IMR-90 (cell line): ENCODE data around the gene AGPAT1.
"Not testable (repeated sequence)": the region's sequence is repeated elsewhere in the genome, so short reads cannot be mapped to it uniquely, and the experiment has no call there.

ENCODE experiments used
- BHLHE40 ChIP-seq: fragments of 150-350 bp; IDR thresholded peaks from 2 replicates; pipeline ENCODE4 v1.6.1; 2016; ENCODE audit warnings: mild to moderate bottlenecking, low read depth, low read length
- CHD1 ChIP-seq: IDR thresholded peaks from 2 replicates; pipeline ENCODE4 v1.6.1; 2012; ENCODE audit warnings: low read depth, low read length, improper control_type of control experiment
- CTCF ChIP-seq: conservative IDR thresholded peaks from 2 replicates; pipeline ENCODE4 v1.5.1; 2012; ENCODE audit warnings: mild to moderate bottlenecking, low read depth, low read length, improper control_type of control experiment
- ELK1 ChIP-seq: fragments of 150-350 bp; IDR thresholded peaks from 2 replicates; pipeline ENCODE4 v1.6.1; 2016; ENCODE audit warnings: low read depth, mild to moderate bottlenecking, low read length, moderate library complexity, borderline replicate concordance
- FOS ChIP-seq: fragments of 150-350 bp; IDR thresholded peaks from 2 replicates; pipeline ENCODE4 v1.6.1; 2016; ENCODE audit warnings: low read depth, low read length
- POLR2A ChIP-seq: IDR thresholded peaks from 2 replicates; pipeline ENCODE4 v1.6.1; 2012; ENCODE audit warnings: mild to moderate bottlenecking, low read depth, low read length
- RCOR1 ChIP-seq: IDR thresholded peaks from 2 replicates; pipeline ENCODE4 v1.6.1; 2012; ENCODE audit warnings: mild to moderate bottlenecking, low read length, improper control_type of control experiment; ENCODE audit not compliant: insufficient replicate concordance
- USF2 ChIP-seq: fragments of 150-350 bp; IDR thresholded peaks from 2 replicates; pipeline ENCODE4 v1.6.1; 2017; ENCODE audit warnings: mild to moderate bottlenecking, antibody characterized with exemption, low read length, low read depth

DNA sequence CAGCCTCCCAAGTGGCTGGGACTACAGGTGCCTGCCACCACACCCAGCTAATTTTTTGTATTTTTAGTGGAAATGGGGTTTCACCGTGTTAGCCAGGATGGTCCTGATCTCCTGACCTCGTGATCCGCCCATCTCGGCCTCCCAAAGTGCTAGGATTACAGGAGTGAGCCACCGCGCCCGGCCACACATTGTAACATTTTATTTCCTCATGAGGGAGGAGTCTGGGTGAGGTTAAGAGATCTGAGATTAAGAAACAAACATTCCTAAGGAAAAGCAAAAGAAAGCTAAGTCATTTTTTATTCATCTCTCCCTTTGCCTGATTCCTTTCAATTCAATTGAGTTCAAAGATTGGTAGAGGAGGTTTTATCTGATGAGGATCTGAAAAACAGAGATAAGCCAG, 31.6 kb downstream of the AGPAT1 start:
- TF ChIP-seq CTCF, POLR2A, ELK1, USF2, CHD1, FOS, BHLHE40, RCOR1: not testable (repeated sequence)
